ENCODE measurements around the gene PTPRN2. TPM values are rescaled to one million over a fixed set of nuclear protein-coding genes. Genes with fewer than 3 reads are reported as not detected.

Gene PTPRN2
- total and polyA plus RNA-seq, 2 of the 13 experiments (the other 11 are each of a cell fraction or from before 2014, with no cell fraction given): 2.5 to 24.2 TPM

DNA sequence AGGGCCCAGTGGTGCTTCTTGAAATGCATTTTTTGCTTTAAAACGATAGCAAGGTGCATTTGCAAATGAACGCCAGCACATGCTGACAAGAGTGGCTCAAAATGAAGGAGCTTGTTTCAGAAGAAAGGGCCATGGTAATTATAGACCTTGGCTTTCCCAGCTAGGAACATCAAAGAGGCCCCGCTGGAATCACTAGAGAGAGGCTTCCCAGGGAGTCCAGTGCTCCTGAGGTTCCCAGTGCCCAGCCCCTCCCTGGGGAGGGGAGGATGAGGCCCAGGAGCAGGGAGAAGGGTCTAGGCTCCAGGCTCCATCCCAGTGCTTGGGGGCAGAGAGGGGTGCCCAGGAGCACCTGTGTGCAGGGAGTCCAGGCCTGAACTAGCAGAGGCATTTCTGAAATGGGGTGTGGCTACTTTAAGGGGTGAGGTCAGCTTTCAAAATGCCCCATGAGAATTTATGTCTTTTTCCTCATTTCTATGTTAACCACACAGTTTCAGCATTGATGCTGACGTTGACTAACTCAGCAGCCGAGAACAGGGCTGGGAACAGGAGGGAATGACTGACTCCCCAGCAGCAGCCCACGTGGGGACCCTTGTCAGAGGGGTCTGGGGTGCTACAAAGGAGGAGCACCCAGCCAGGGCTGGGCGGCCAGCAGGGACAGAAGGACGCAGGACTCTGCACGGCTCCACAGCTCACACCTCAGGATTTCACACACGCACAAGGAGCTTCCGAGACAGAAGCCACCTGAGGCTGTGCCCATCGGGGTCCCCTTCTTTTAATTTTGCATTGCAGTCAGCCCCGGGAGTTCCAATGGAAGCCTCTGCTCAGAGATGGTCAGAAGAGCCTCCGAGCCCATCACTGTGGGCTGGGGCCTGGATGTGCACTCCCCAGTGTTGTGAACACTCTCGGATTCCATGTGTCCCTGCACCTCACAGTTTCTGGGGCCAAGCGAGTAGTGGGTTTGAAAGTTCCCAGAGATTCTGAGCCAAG is 570.2 kb downstream of the PTPRN2 start (continued):
- TF ChIP-seq HOXA9 (CRISPR knock-in tag; IDR thresholded peaks at IDR 0.05; ENCODE audit: borderline replicate concordance) (no peak), ADNP (CRISPR knock-in tag; IDR thresholded peaks at IDR 0.05) (no peak), TGIF2 (CRISPR knock-in tag; IDR thresholded peaks at IDR 0.05) (no peak), NR1H2 (CRISPR knock-in tag; IDR thresholded peaks at IDR 0.05; ENCODE audit: borderline replicate concordance, low read depth) (no peak), TCF7 (IDR thresholded peaks at IDR 0.05; ENCODE audit: low read depth) (peak; percentile 22; the same call in 1 of the 2 replicates)
- TF ChIP-seq, protein P1, sequence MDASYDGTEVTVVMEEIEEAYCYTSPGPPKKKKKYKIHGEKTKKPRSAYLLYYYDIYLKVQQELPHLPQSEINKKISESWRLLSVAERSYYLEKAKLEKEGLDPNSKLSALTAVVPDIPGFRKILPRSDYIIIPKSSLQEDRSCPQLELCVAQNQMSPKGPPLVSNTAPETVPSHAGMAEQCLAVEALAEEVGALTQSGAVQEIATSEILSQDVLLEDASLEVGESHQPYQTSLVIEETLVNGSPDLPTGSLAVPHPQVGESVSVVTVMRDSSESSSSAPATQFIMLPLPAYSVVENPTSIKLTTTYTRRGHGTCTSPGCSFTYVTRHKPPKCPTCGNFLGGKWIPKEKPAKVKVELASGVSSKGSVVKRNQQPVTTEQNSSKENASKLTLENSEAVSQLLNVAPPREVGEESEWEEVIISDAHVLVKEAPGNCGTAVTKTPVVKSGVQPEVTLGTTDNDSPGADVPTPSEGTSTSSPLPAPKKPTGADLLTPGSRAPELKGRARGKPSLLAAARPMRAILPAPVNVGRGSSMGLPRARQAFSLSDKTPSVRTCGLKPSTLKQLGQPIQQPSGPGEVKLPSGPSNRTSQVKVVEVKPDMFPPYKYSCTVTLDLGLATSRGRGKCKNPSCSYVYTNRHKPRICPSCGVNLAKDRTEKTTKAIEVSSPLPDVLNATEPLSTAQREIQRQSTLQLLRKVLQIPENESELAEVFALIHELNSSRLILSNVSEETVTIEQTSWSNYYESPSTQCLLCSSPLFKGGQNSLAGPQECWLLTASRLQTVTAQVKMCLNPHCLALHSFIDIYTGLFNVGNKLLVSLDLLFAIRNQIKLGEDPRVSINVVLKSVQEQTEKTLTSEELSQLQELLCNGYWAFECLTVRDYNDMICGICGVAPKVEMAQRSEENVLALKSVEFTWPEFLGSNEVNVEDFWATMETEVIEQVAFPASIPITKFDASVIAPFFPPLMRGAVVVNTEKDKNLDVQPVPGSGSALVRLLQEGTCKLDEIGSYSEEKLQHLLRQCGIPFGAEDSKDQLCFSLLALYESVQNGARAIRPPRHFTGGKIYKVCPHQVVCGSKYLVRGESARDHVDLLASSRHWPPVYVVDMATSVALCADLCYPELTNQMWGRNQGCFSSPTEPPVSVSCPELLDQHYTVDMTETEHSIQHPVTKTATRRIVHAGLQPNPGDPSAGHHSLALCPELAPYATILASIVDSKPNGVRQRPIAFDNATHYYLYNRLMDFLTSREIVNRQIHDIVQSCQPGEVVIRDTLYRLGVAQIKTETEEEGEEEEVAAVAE (CRISPR knock-in tag; IDR thresholded peaks at IDR 0.05; ENCODE audit: borderline replicate concordance): no peak
